ENCODE results near the gene FAM90A26.
A peak's percentile ranks its signal among the peaks of the same experiment; 100 is the strongest.
"Not testable (repeated sequence)": the region's sequence is repeated elsewhere in the genome, so short reads cannot be mapped to it uniquely, and the experiment has no call there.

Gene FAM90A26

DNA sequence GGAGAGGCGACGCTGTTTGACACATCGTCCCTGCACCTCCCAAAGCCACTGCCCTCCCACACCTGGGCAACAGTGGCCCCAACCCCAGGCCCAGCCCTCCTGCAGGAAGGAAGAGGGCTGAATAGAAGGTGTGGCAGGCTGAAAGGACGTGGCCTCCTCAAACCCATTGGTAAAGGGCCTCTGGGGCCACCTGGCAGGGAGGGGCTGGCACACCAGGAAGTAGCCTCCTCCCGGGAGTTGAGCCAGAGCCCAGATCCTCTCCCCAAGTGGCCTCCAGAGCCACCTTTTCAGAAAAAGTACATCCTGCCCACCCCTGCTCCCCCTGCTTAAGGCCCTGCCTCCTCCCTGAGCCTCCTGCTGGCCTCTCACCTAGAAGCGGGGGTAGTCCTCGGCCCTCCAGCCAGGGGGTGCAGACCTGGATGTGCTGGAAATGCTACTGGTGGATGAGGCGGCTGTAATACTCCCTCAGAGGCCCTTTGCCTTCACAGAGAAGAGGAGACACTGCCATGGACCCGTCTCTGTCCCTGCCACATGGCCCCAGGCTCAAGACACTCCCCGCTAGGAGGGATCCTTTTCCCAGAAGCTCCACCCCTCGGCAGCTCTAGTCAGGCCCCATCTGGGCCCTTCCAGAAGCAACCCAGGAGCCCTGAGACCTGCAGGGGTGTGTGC lies at the start of gene FAM90A26:
Gene FAM90A26, plus strand, starts transcription at position 619 of the 669 bp plus-strand sequence. CDS start 2,764 bp downstream, outside the sequence.
- not testable (repeated sequence) for H3K4me3 ChIP-seq (ENCODE audit: low read length); H3K27me3 ChIP-seq (replicated peaks; ENCODE audit: control insufficient read depth, insufficient read depth, low read length); H3K36me3 ChIP-seq (ENCODE audit: control insufficient read depth, insufficient read depth, low read length, severe bottlenecking); H3K9me3 ChIP-seq (ENCODE audit: control insufficient read depth, low read length); DNase-seq (ENCODE audit: low read depth); H3K9ac ChIP-seq (ENCODE audit: low read length); H3K4me1 ChIP-seq (ENCODE audit: control insufficient read depth, insufficient read depth, low read length)

GRCh38 chr4:9122711-9123110 lies 47.5 kb upstream of the FAM90A26 start:
- H3K9ac ChIP-seq (ENCODE audit: low read length); H3K9me3 ChIP-seq (ENCODE audit: control insufficient read depth, low read length); DNase-seq (ENCODE audit: low read depth); H3K36me3 ChIP-seq (ENCODE audit: control insufficient read depth, insufficient read depth, low read length, severe bottlenecking); H3K4me3 ChIP-seq (ENCODE audit: low read length); H3K4me1 ChIP-seq (ENCODE audit: control insufficient read depth, insufficient read depth, low read length): not testable (repeated sequence)
- peaks cover 11% of the 10 kb centered on the region for H3K27me3 ChIP-seq (replicated peaks; ENCODE audit: control insufficient read depth, insufficient read depth, low read length)

DNA sequence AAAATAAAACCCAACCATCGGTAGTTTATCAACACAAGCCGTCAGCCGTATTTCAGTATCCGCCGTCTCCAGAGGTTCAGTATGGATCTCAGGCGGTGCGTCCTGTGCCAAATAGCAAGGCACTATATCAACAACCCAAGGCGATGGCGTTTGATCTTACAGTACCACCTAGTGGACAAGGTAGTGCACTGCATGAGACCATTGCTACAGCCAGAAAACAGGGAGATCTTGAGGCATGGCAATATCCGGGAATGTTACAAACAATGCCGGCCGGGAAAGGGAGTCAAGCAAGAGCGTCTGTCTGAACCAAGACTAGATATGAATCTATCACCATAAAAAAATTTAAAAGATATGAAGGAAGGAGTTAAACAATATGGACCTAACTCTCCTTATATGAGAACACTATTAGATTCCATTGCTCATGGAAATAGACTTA lies 46.6 kb upstream of the FAM90A26 start:
- H3K4me1 ChIP-seq (ENCODE audit: control insufficient read depth, insufficient read depth, low read length); H3K4me3 ChIP-seq (ENCODE audit: low read length); H3K36me3 ChIP-seq (ENCODE audit: control insufficient read depth, insufficient read depth, low read length, severe bottlenecking); H3K9ac ChIP-seq (ENCODE audit: low read length); H3K9me3 ChIP-seq (ENCODE audit: control insufficient read depth, low read length): not testable (repeated sequence)
- DNase-seq (ENCODE audit: low read depth), result peak; percentile 64
- peaks cover 11% of the 10 kb centered on the region for H3K27me3 ChIP-seq (replicated peaks; ENCODE audit: control insufficient read depth, insufficient read depth, low read length)

GRCh38 chr4:9125601-9126161 lies 44.5 kb upstream of the FAM90A26 start:
- H3K9ac ChIP-seq (ENCODE audit: low read length); DNase-seq (ENCODE audit: low read depth); H3K4me3 ChIP-seq (ENCODE audit: low read length); H3K9me3 ChIP-seq (ENCODE audit: control insufficient read depth, low read length); H3K36me3 ChIP-seq (ENCODE audit: control insufficient read depth, insufficient read depth, low read length, severe bottlenecking); H3K4me1 ChIP-seq (ENCODE audit: control insufficient read depth, insufficient read depth, low read length): not testable (repeated sequence)
- peaks cover 11% of the 10 kb centered on the region for H3K27me3 ChIP-seq (replicated peaks; ENCODE audit: control insufficient read depth, insufficient read depth, low read length)

DNA sequence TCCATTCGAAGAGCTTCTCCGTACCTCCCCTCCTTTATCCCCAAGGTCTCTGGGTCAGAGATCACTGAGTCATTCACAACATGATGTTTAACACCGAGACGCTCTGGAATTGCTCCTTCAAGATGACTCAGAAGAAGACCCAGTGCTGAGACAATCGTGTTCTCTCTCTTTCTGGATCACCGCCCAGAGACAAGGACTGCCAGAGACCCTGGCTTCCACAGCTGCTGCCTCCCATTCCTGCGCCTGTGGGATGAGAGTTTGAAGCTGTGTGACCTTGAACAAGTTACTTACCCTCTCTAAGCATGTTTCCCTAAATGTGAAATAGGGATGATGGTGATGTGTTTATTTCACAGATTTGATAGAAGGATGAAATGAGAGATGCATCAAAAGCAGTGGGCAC lies 38.8 kb upstream of the FAM90A26 start:
- not testable (repeated sequence) for H3K4me1 ChIP-seq (ENCODE audit: control insufficient read depth, insufficient read depth, low read length); H3K36me3 ChIP-seq (ENCODE audit: control insufficient read depth, insufficient read depth, low read length, severe bottlenecking); H3K4me3 ChIP-seq (ENCODE audit: low read length); H3K27me3 ChIP-seq (replicated peaks; ENCODE audit: control insufficient read depth, insufficient read depth, low read length); H3K9ac ChIP-seq (ENCODE audit: low read length); H3K9me3 ChIP-seq (ENCODE audit: control insufficient read depth, low read length)
- peak; percentile 20 for DNase-seq (ENCODE audit: low read depth)

DNA sequence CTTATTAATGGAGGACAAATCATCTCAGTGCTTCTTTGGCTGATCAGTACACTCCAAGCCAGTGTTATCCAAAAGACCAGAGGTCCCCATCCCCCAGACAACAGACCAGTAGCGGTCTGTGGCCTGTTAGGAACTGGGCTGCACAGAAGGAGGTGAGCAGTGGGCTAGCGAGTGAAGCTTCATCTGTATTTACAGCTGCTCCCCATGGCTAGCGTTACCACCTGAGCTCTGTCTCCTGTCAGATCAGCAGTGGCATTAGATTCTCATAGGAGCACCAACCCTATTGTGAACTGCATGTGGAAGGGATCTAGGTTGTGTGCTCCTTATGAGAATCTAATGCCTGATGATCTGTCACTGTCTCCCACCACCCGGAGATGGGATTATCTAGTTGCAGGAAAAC lies 37.4 kb upstream of the FAM90A26 start:
- not testable (repeated sequence) for H3K27me3 ChIP-seq (replicated peaks; ENCODE audit: control insufficient read depth, insufficient read depth, low read length); DNase-seq (ENCODE audit: low read depth); H3K9ac ChIP-seq (ENCODE audit: low read length); H3K4me3 ChIP-seq (ENCODE audit: low read length); H3K9me3 ChIP-seq (ENCODE audit: control insufficient read depth, low read length); H3K36me3 ChIP-seq (ENCODE audit: control insufficient read depth, insufficient read depth, low read length, severe bottlenecking); H3K4me1 ChIP-seq (ENCODE audit: control insufficient read depth, insufficient read depth, low read length)

DNA sequence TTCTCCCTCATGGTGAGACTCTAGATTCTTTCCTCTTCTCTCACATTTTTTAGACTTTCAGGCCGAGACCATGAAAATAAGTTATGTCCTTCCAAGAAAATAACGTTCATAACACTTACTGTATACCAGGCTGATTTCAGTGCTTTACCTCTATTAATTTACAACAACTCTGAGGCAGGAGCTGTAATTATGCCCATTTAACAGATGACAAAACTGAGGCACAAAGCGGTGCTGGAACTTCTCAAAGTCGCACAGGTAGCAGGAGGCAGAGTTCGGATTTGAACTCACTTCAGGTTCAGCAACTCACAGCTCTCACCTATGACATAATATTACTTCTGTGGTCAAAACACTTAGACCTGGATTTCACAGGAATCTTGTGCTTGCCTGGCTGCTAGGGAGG lies 36.2 kb upstream of the FAM90A26 start:
- not testable (repeated sequence) for H3K36me3 ChIP-seq (ENCODE audit: control insufficient read depth, insufficient read depth, low read length, severe bottlenecking)

GRCh38 chr4:9134556-9134955 lies 35.7 kb upstream of the FAM90A26 start:
- not testable (repeated sequence) for DNase-seq (ENCODE audit: low read depth); H3K36me3 ChIP-seq (ENCODE audit: control insufficient read depth, insufficient read depth, low read length, severe bottlenecking); H3K9me3 ChIP-seq (ENCODE audit: control insufficient read depth, low read length); H3K4me3 ChIP-seq (ENCODE audit: low read length); H3K9ac ChIP-seq (ENCODE audit: low read length); H3K4me1 ChIP-seq (ENCODE audit: control insufficient read depth, insufficient read depth, low read length); H3K27me3 ChIP-seq (replicated peaks; ENCODE audit: control insufficient read depth, insufficient read depth, low read length)

More for the DNA sequence above, 36.2 kb upstream of the FAM90A26 start:
- H3K9ac ChIP-seq (ENCODE audit: low read length); DNase-seq (ENCODE audit: low read depth); H3K27me3 ChIP-seq (replicated peaks; ENCODE audit: control insufficient read depth, insufficient read depth, low read length); H3K9me3 ChIP-seq (ENCODE audit: control insufficient read depth, low read length); H3K4me1 ChIP-seq (ENCODE audit: control insufficient read depth, insufficient read depth, low read length); H3K4me3 ChIP-seq (ENCODE audit: low read length): not testable (repeated sequence)

GRCh38 chr4:9141050-9141449 lies 29.2 kb upstream of the FAM90A26 start:
- not testable (repeated sequence) for H3K36me3 ChIP-seq (ENCODE audit: control insufficient read depth, insufficient read depth, low read length, severe bottlenecking)

DNA sequence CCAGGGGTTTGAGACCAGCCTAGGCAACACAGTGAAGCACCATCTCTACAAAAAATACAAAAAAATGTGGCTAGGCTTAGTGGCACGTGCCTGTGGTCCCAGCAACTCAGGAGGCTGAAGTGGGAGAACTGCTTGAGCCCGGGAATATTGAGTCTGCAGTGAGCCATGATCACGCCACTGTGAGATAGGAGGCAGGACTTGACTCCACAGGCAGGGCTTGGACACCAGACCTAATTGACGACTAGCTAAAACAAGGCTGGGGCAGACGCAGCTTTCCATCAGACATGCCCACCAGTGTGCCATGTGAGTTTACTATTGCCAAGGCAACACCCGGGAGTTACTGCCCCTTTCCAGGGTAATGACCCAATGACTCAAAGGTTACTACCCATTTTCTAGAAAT lies 27.4 kb upstream of the FAM90A26 start:
- not testable (repeated sequence) for DNase-seq (ENCODE audit: low read depth); H3K27me3 ChIP-seq (replicated peaks; ENCODE audit: control insufficient read depth, insufficient read depth, low read length); H3K4me1 ChIP-seq (ENCODE audit: control insufficient read depth, insufficient read depth, low read length); H3K36me3 ChIP-seq (ENCODE audit: control insufficient read depth, insufficient read depth, low read length, severe bottlenecking); H3K9ac ChIP-seq (ENCODE audit: low read length); H3K9me3 ChIP-seq (ENCODE audit: control insufficient read depth, low read length); H3K4me3 ChIP-seq (ENCODE audit: low read length)

More at GRCh38 chr4:9141050-9141449, 29.2 kb upstream of the FAM90A26 start:
- H3K9me3 ChIP-seq (ENCODE audit: control insufficient read depth, low read length); H3K27me3 ChIP-seq (replicated peaks; ENCODE audit: control insufficient read depth, insufficient read depth, low read length); H3K4me1 ChIP-seq (ENCODE audit: control insufficient read depth, insufficient read depth, low read length); DNase-seq (ENCODE audit: low read depth); H3K9ac ChIP-seq (ENCODE audit: low read length); H3K4me3 ChIP-seq (ENCODE audit: low read length): not testable (repeated sequence)

DNA sequence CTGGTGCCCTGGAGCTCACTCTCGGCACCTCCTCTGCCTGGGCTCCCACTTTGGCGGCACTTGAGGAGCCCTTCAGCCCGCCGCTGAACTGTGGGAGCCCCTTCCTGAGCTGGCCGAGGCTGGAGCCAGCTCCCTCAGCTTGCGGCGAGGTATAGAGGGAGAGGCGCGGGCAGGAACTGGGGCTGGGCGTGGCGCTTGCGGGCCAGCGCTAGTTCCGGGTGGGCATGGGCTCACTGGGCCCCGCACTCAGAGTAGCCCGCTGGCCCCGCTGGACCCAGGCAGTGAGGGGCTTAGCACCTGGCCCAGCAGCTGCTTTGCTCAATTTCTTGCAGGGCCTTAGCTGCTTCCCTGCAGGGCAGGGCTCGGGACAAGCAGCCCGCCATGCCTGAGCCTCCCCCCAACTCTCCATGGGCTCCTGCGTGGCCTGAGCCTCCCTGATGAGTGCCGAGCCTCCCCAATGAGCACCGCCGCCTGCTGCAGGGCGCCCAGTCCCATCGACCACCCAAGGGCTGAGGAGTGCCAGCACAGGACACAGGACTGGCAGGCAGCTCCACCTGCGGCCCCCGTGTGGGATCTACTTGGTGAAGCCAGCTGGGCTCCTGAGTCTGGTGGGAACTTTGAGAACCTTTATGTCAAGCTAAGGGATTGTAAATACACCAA lies 26.7 kb upstream of the FAM90A26 start:
- Histone ChIP-seq H3K27me3 (replicated peaks; ENCODE audit: control insufficient read depth, insufficient read depth, low read length) (no peaks in the 10 kb centered on the region), H3K4me1 (ENCODE audit: control insufficient read depth, insufficient read depth, low read length) (no peaks in the 10 kb centered on the region), H3K9ac (ENCODE audit: low read length) (no peak overlapping the region), H3K4me3 (ENCODE audit: low read length) (no peak overlapping the region), H3K36me3 (ENCODE audit: control insufficient read depth, insufficient read depth, low read length, severe bottlenecking) (no peaks in the 10 kb centered on the region), H3K9me3 (ENCODE audit: control insufficient read depth, low read length) (no peaks in the 10 kb centered on the region)
- DNase-seq (ENCODE audit: low read depth), result no peak

Measured in adipocyte (in vitro differentiated cells).